HCT116 (cell line): Measurements from ENCODE around the gene APBA2. TPM values are rescaled to one million over a fixed set of nuclear protein-coding genes. Genes with fewer than 3 reads are reported as not detected.

ENCODE experiments used
- ATAC-seq: fragments of 200-7000 bp; cut with Tn5 transposase; 2 replicates; pipeline ENCODE4 v1.9.1; 2020; ENCODE audit warnings: mild to moderate bottlenecking, moderate library complexity
- BruUV-seq: library from RNA; stranded (reverse); fragments of 400-500 nt; replicated peaks from 2 replicates; lab custom pipeline; 2021; lab: Mats Ljungman, UMichigan
- CTCF ChIA-PET: fragments of 300-600 bp; sonication (Branson Sonifier 250); formaldehyde crosslinking; loops from one replicate; lab custom pipeline; 2021; ENCODE audit warnings: antibody characterized with exemption; lab: Charles Lee
- POLR2A ChIA-PET: fragments of 300-600, 350-600 bp; sonication (Branson Sonifier 250); formaldehyde crosslinking; loops from one replicate; lab custom pipeline; 2021; ENCODE audit warnings: antibody characterized with exemption; lab: Charles Lee
- RAD21 ChIA-PET, 2 experiments: fragments of 300-600 bp; sonication (Branson Sonifier 250); formaldehyde crosslinking; loops; one replicate each; lab custom pipeline; 2023; ENCODE audit warnings: low total read pairs in 2 of 2; ENCODE audit not compliant: uncharacterized antibody in 2 of 2, unreplicated experiment in 2 of 2, low non-redundant PET in 1 of 2; lab: Charles Lee
- DNase-seq: peaks from one replicate; pipeline ENCODE4 v3.0.0-alpha.2; 2010; ENCODE audit warnings: low read depth, low spot score
- H2AFZ ChIP-seq: fragments of 200-600 bp; shearing (Covaris generic), sonication (generic); 2 replicates; pipeline ENCODE4 v1.6.1; 2017; ENCODE audit warnings: low read depth, mixed run types, mixed read lengths, antibody characterized with exemption, low read length; ENCODE audit not compliant: poor library complexity, severe bottlenecking
- H3K27ac ChIP-seq: 2 replicates; pipeline ENCODE4 v1.5.1; 2012; ENCODE audit warnings: low read depth, low read length
- H3K27me3 ChIP-seq: fragments of 200-600 bp; sonication (generic); 2 replicates; pipeline ENCODE4 v1.6.1; 2016; ENCODE audit warnings: mixed run types, low read length, mixed read lengths; ENCODE audit not compliant: insufficient read depth
- H3K36me3 ChIP-seq, 2 experiments: fragments of 200-500 bp in 1 of 2; fragments of 200-600 bp in 1 of 2; sonication (Bioruptor generic) in 1 of 2; sonication (generic) in 1 of 2; 2 replicates each; pipeline versions ENCODE4 v1.5.1 to v1.6.1; 2014 to 2016; ENCODE audit warnings: low read length in 2 of 2, inconsistent platforms in 1 of 2, mixed read lengths in 1 of 2, mixed run types in 1 of 2; ENCODE audit not compliant: insufficient read depth in 2 of 2, control insufficient read depth in 1 of 2
- H3K4me1 ChIP-seq, 2 experiments: fragments of 200-600 bp in 1 of 2; sonication (generic) in 1 of 2; 2 replicates each; pipeline versions ENCODE4 v1.5.1 to v1.6.1; 2012 to 2017; ENCODE audit warnings: low read length in 2 of 2, inconsistent platforms in 1 of 2, mild to moderate bottlenecking in 1 of 2, mixed read lengths in 1 of 2, mixed run types in 1 of 2, moderate library complexity in 1 of 2; ENCODE audit not compliant: insufficient read depth in 2 of 2, control insufficient read depth in 1 of 2
- H3K4me2 ChIP-seq: fragments of 200-600 bp; sonication (generic); 2 replicates; pipeline ENCODE4 v1.6.1; 2017; ENCODE audit warnings: mixed run types, low read length, mixed read lengths
- H3K4me3 ChIP-seq, 2 experiments: fragments of 200-600 bp in 1 of 2; sonication (generic) in 1 of 2; replicated peaks in 1 of 2; 2 replicates each; pipeline ENCODE4 v1.5.1; 2011 to 2016; ENCODE audit warnings: low read length in 2 of 2, control low read depth in 1 of 2, low read depth in 1 of 2, mild to moderate bottlenecking in 1 of 2, mixed read lengths in 1 of 2, mixed run types in 1 of 2
- H3K79me2 ChIP-seq: fragments of 200-600 bp; sonication (generic); 2 replicates; pipeline ENCODE4 v1.6.1; 2017; ENCODE audit warnings: mild to moderate bottlenecking, mixed run types, low read length, moderate library complexity, mixed read lengths; ENCODE audit not compliant: insufficient read depth
- H3K9ac ChIP-seq: fragments of 200-600 bp; sonication (generic); 2 replicates; pipeline ENCODE4 v1.6.1; 2016; ENCODE audit warnings: low read length, mixed read lengths
- H3K9me2 ChIP-seq: fragments of 200-600 bp; sonication (generic), shearing (Covaris generic); 2 replicates; pipeline ENCODE4 v1.6.1; 2017; ENCODE audit warnings: mixed run types, mild to moderate bottlenecking, moderate library complexity; ENCODE audit not compliant: insufficient read depth
- H3K9me3 ChIP-seq, 2 experiments: fragments of 200-500 bp in 1 of 2; fragments of 200-600 bp in 1 of 2; sonication (Bioruptor generic) in 1 of 2; sonication (generic) in 1 of 2; 2 replicates each; pipeline ENCODE4 v1.6.1; 2014 to 2017; ENCODE audit warnings: low read length in 2 of 2, mixed read lengths in 2 of 2, inconsistent platforms in 1 of 2, low read depth in 1 of 2, mild to moderate bottlenecking in 1 of 2, mixed run types in 1 of 2, moderate library complexity in 1 of 2; ENCODE audit not compliant: control insufficient read depth in 1 of 2, insufficient read depth in 1 of 2
- H4K20me1 ChIP-seq: fragments of 200-600 bp; sonication (generic), shearing (Covaris generic); 2 replicates; pipeline ENCODE4 v1.6.1; 2017; ENCODE audit warnings: mixed run types, mild to moderate bottlenecking, moderate library complexity; ENCODE audit not compliant: insufficient read depth
- CBX3 ChIP-seq: IDR thresholded peaks from 2 replicates; pipeline ENCODE4 v1.6.1; 2012; ENCODE audit warnings: low read depth
- EGR1 ChIP-seq: IDR thresholded peaks from 2 replicates; pipeline ENCODE4 v1.6.1; 2012; ENCODE audit warnings: low read depth
- EZH2phosphoT487 ChIP-seq: fragments of 200-600 bp; IDR thresholded peaks from 2 replicates; pipeline ENCODE4 v1.6.1; 2018; ENCODE audit warnings: antibody characterized with exemption, borderline replicate concordance
- FOSL1 ChIP-seq: IDR thresholded peaks from 2 replicates; pipeline ENCODE4 v1.6.1; 2012; ENCODE audit warnings: low read depth
- JUND ChIP-seq: IDR thresholded peaks from 2 replicates; pipeline ENCODE4 v1.6.1; 2012
- POLR2A ChIP-seq: IDR thresholded peaks from 2 replicates; pipeline ENCODE4 v1.7.0; 2011; ENCODE audit warnings: borderline replicate concordance; ENCODE audit not compliant: insufficient read depth, insufficient read length; ENCODE audit errors: extremely low read depth
- RAD21 ChIP-seq: IDR thresholded peaks from 2 replicates; pipeline ENCODE4 v1.6.1; 2012; ENCODE audit warnings: low read depth, mild to moderate bottlenecking
- REST ChIP-seq: IDR thresholded peaks from 2 replicates; pipeline ENCODE4 v1.6.1; 2012; ENCODE audit warnings: low read depth
- SIN3A ChIP-seq: IDR thresholded peaks from 2 replicates; pipeline ENCODE4 v1.6.1; 2012; ENCODE audit warnings: low read depth
- SP1 ChIP-seq: IDR thresholded peaks from 2 replicates; pipeline ENCODE4 v1.6.1; 2012; ENCODE audit warnings: low read depth
- SRF ChIP-seq: IDR thresholded peaks from 2 replicates; pipeline ENCODE4 v1.6.1; 2012; ENCODE audit warnings: low read depth
- TCF7L2 ChIP-seq: IDR thresholded peaks from 2 replicates; pipeline ENCODE4 v1.7.0; 2011; ENCODE audit warnings: borderline replicate concordance, inconsistent platforms; ENCODE audit not compliant: insufficient read depth, insufficient read length; ENCODE audit errors: extremely low read depth
- YY1 ChIP-seq: IDR thresholded peaks from 2 replicates; pipeline ENCODE4 v1.6.1; 2011; ENCODE audit warnings: low read length, low read depth, moderate library complexity, mild to moderate bottlenecking; ENCODE audit not compliant: insufficient replicate concordance; ENCODE audit errors: extremely low read depth
- intact Hi-C: fragments of 100-400 bp; cut with micrococcal nuclease; formaldehyde crosslinking; loops from 2 replicates; pipeline ENCODE4 v1.10.0; 2022
- total RNA-seq: library from RNA; stranded (reverse); gene quantifications from one replicate; pipeline ENCODE4 v1.2.1, GENCODE V29; 2021; ENCODE audit not compliant: unreplicated experiment
- TF ChIP-seq, protein P1 (sequence below): IDR thresholded peaks from 2 replicates; pipeline ENCODE4 v1.6.1; 2011; ENCODE audit warnings: mild to moderate bottlenecking, low read length, moderate library complexity; ENCODE audit not compliant: insufficient replicate concordance; ENCODE audit errors: extremely low read depth
- TF ChIP-seq, protein P2 (sequence below): IDR thresholded peaks from 2 replicates; pipeline ENCODE4 v1.6.1; 2012

Gene APBA2
- total RNA-seq, 1 experiment from 2014 or later = 0.47 TPM

DNA sequence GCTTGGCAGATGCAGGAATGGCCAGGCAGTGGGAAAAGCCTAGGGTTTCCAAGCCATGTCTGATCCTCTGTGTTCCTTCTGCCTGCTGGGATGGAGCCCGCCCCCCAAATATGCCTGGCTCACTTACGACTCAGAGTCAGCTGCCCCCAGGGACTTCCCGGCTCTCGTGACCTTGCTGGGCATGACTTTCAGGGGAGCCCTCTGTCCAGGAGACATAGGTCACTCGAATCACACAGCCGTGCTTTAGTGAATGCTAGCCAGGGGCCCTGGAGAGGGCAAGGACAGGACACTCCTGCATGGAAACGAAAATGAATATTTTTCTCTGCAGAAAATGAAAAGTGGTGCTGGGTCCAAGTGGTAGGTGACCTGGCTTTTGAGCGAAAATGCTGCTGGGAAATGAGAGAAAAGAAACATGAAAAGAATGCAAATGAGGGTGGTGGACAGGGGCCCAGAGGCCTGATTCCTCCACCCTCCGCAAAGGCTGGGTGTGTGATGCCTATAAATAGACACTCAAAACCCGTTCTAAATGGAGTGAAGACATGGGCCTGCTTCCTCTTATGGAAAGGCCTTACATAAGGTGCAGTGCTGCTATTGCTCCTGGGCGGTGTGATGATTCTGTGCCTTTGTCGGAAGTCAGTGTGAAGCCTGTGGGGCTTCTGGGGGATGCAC lies 107.4 kb downstream of the APBA2 start (continued):
- TF ChIP-seq, protein P1, sequence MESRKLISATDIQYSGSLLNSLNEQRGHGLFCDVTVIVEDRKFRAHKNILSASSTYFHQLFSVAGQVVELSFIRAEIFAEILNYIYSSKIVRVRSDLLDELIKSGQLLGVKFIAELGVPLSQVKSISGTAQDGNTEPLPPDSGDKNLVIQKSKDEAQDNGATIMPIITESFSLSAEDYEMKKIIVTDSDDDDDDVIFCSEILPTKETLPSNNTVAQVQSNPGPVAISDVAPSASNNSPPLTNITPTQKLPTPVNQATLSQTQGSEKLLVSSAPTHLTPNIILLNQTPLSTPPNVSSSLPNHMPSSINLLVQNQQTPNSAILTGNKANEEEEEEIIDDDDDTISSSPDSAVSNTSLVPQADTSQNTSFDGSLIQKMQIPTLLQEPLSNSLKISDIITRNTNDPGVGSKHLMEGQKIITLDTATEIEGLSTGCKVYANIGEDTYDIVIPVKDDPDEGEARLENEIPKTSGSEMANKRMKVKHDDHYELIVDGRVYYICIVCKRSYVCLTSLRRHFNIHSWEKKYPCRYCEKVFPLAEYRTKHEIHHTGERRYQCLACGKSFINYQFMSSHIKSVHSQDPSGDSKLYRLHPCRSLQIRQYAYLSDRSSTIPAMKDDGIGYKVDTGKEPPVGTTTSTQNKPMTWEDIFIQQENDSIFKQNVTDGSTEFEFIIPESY = no peak
- TF ChIP-seq EZH2phosphoT487 = no peak
- no peak for TF ChIP-seq JUND
- no peak for TF ChIP-seq TCF7L2
- TF ChIP-seq YY1 = no peak
- TF ChIP-seq RAD21 = no peak
- TF ChIP-seq SP1 = no peak
- TF ChIP-seq SRF = no peak

GRCh38 chr15:28993720-28994053 lies 107.9 kb downstream of the APBA2 start:
- POLR2A ChIA-PET = no interaction called here
- Histone ChIP-seq H4K20me1 (no peaks in the 10 kb centered on the region), H3K9ac (no peak overlapping the region), H3K4me3 (no peak overlapping the region), H3K9me3 (no peaks in the 10 kb centered on the region), H2AFZ (no peak overlapping the region), H3K79me2 (no peaks in the 10 kb centered on the region), H3K9me2 (no peaks in the 10 kb centered on the region), H3K4me2 (no peak overlapping the region), H3K27ac (no peak overlapping the region), H3K27me3 (no peaks in the 10 kb centered on the region), H3K36me3 (no peaks in the 10 kb centered on the region), H3K4me1 (no peaks in the 10 kb centered on the region)
- intact Hi-C loops = loop anchor here (10.0 kb wide), 1 partner anchor 571 kb away; no protein-coding TSS in a partner anchor
- RAD21 ChIA-PET = no interaction called here
- CTCF ChIA-PET = no interaction called here
- ATAC-seq = no peak
- DNase-seq = no peak
- TF ChIP-seq FOSL1 (no peak), CBX3 (no peak), SRF (no peak), SIN3A (no peak), POLR2A (no peak), REST (no peak), YY1 (no peak), EGR1 (no peak)
- TF ChIP-seq, protein P2, sequence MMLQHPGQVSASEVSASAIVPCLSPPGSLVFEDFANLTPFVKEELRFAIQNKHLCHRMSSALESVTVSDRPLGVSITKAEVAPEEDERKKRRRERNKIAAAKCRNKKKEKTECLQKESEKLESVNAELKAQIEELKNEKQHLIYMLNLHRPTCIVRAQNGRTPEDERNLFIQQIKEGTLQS = no peak
- BruUV-seq = no TSS peak
